BLaER1 treated with 17β-estradiol and CSF1 and Interleukin-3, amounts not matched to agents 10 nM and 100 nM (cell line): ENCODE measurements around the gene ME3.

ENCODE experiments used
- H3K27ac ChIP-seq, 11 experiments: shearing (Covaris generic); formaldehyde crosslinking; 2 replicates each; pipeline ENCODE4 v1.8.1; 2022
- H3K27me3 ChIP-seq, 11 experiments: shearing (Covaris generic); formaldehyde crosslinking; 2 replicates each; pipeline ENCODE4 v1.8.1; 2022
- H3K36me3 ChIP-seq, 11 experiments: shearing (Covaris generic); formaldehyde crosslinking; 2 replicates each; pipeline ENCODE4 v1.8.1; 2022
- H3K4me1 ChIP-seq, 10 experiments: shearing (Covaris generic); formaldehyde crosslinking; 2 replicates each; pipeline ENCODE4 v1.8.1; 2022
- H3K4me2 ChIP-seq, 11 experiments: shearing (Covaris generic); formaldehyde crosslinking; 2 replicates each; pipeline ENCODE4 v1.8.1; 2022
- H3K4me3 ChIP-seq, 10 experiments: shearing (Covaris generic); formaldehyde crosslinking; 2 replicates each; pipeline ENCODE4 v1.8.1; 2022
- H3K9ac ChIP-seq, 11 experiments: shearing (Covaris generic); formaldehyde crosslinking; 2 replicates each; pipeline ENCODE4 v1.8.1; 2022
- H3K9me3 ChIP-seq, 11 experiments: shearing (Covaris generic); formaldehyde crosslinking; replicated peaks in 1 of 11; 2 replicates each; pipeline ENCODE4 v1.8.1; 2022
- H4K20me1 ChIP-seq, 11 experiments: shearing (Covaris generic); formaldehyde crosslinking; 2 replicates each; pipeline ENCODE4 v1.8.1; 2022
- Cebpa-rat ChIP-seq, 11 experiments: shearing (Covaris generic); IDR thresholded peaks; 2 replicates each; pipeline ENCODE4 v1.8.1; 2022

ME3 gene

DNA sequence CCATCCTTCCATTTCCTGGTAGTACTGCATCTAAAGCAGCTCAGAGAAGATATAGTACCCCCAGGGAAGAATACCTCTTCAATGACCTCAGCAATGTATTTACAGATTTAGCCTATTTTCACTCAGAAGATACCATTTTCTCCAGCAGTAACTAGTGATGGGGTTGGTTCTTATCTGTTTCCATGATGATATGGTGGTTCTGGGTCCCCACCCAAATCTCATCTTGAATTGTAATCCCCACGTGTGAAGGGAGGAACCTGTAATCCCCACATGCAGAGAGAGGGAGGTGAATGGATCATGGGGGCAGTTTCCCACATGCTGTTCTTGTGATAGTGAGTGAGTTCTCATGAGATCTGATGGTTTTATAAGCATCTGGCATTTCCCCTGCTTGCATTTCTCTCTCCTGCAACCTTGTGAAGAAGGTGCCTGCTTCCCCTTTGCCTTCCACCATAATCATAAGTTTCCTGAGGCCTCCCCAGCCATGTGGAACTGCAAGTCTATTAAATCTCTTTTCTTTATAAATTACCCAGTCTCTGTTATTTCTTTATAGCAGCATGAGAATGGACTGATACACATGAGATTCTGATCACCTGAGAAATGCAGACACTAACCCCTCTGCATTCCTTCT, 158.6 kb downstream of the ME3 start:
- Histone ChIP-seq H3K4me1 (peaks cover 0 to 22% (median 3%) of the 10 kb centered on the region in 10 experiments; a peak in 7 of 20 replicates), H3K9me3 (peaks cover 10 to 19% (median 16%) of the 10 kb centered on the region in 11 experiments), H3K4me3 (no peak overlapping the region), H3K36me3 (no peaks in the 10 kb centered on the region), H3K4me2 (peak overlapping the region in 2 of 11 experiments; percentile 12 to 27; a peak in 2 of 22 replicates), H3K27me3 (no peaks in the 10 kb centered on the region), H4K20me1 (no peaks in the 10 kb centered on the region), H3K27ac (no peak overlapping the region), H3K9ac (no peak overlapping the region)
- no peak for TF ChIP-seq Cebpa-rat (IDR thresholded peaks at IDR 0.05)

DNA sequence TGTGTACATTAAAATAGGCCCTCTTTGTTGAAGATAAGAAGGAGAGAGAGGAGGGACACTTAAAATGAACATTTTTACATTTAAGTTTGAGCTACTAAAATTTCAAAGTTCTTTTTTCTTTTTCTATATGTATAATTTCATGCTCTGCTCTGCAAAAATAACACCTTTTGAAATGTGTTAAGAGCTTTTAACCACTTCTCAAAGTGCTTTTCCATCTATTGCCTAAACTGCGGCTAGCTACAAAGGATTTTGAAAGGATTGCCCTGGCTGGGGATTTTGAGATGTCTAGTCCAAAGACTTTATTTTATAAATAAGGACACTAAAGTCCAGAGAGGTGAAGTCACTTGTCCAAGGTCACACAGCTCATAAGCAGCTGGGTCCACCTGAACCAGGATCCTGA, 159.3 kb downstream of the ME3 start:
- Histone ChIP-seq H3K9ac (no peak overlapping the region), H3K4me3 (no peak overlapping the region), H3K27ac (no peak overlapping the region), H3K4me2 (no peak overlapping the region), H4K20me1 (no peaks in the 10 kb centered on the region), H3K27me3 (no peaks in the 10 kb centered on the region), H3K9me3 (peaks cover 10 to 19% (median 16%) of the 10 kb centered on the region in 11 experiments), H3K4me1 (peaks cover 0 to 22% (median 3%) of the 10 kb centered on the region in 10 experiments; a peak in 7 of 20 replicates), H3K36me3 (no peaks in the 10 kb centered on the region)
- TF ChIP-seq Cebpa-rat (IDR thresholded peaks at IDR 0.05) = no peak

GRCh38 chr11:86511086-86511551, 161.3 kb downstream of the ME3 start:
- no peak for TF ChIP-seq Cebpa-rat (IDR thresholded peaks at IDR 0.05)
- H3K27ac ChIP-seq = no peak overlapping the region
- no peak overlapping the region for H3K9ac ChIP-seq
- no peaks in the 10 kb centered on the region for H3K36me3 ChIP-seq
- H4K20me1 ChIP-seq = no peaks in the 10 kb centered on the region
- H3K4me1 ChIP-seq = peaks cover 0 to 22% (median 3%) of the 10 kb centered on the region in 10 experiments; a peak in 7 of 20 replicates
- H3K9me3 ChIP-seq = peaks cover 10 to 19% (median 16%) of the 10 kb centered on the region in 11 experiments
- H3K4me2 ChIP-seq = peak overlapping the region in 5 of 11 experiments; percentile 0 to 61 (median 46); a peak in 8 of 22 replicates
- no peaks in the 10 kb centered on the region for H3K27me3 ChIP-seq
- no peak overlapping the region for H3K4me3 ChIP-seq

DNA sequence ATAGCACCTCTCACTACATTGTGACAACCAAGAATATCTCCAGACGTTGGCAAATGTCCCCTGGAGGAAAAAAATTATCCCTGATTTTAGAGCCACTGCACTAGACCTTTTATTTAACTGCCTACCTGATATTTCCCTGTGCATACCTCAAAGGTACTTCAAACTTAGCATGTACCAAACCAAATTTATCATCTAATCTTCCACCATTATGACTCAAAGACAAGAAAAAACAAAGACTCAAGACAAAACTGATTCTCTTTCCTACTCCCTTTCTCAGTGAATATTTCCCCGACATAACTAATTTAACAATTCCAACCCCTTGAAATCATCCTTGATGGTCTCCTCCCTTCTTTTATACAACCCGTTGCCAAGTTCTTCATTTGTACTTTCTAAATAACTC, 161.7 kb downstream of the ME3 start:
- H3K9ac ChIP-seq = no peak overlapping the region
- H3K4me3 ChIP-seq = no peak overlapping the region
- no peak overlapping the region for H3K27ac ChIP-seq

GRCh38 chr11:86510097-86510496, 162.3 kb downstream of the ME3 start:
- H3K27ac ChIP-seq = no peak overlapping the region
- H3K9ac ChIP-seq = no peak overlapping the region
- no peaks in the 10 kb centered on the region for H4K20me1 ChIP-seq
- no peaks in the 10 kb centered on the region for H3K27me3 ChIP-seq
- no peak overlapping the region for H3K4me3 ChIP-seq
- no peaks in the 10 kb centered on the region for H3K36me3 ChIP-seq
- TF ChIP-seq Cebpa-rat (IDR thresholded peaks at IDR 0.05) = no peak
- H3K4me1 ChIP-seq = peaks cover 0 to 22% (median 3%) of the 10 kb centered on the region in 10 experiments; a peak in 7 of 20 replicates
- H3K9me3 ChIP-seq = peaks cover 10 to 19% (median 16%) of the 10 kb centered on the region in 11 experiments
- peak overlapping the region in 3 of 11 experiments; percentile 46 to 61 (median 50); a peak in 5 of 22 replicates for H3K4me2 ChIP-seq

More for the DNA sequence above, 161.7 kb downstream of the ME3 start:
- peak overlapping the region in 5 of 11 experiments; percentile 0 to 61 (median 46); a peak in 8 of 22 replicates for H3K4me2 ChIP-seq
- H3K27me3 ChIP-seq = no peaks in the 10 kb centered on the region
- no peaks in the 10 kb centered on the region for H3K36me3 ChIP-seq
- peaks cover 0 to 22% (median 3%) of the 10 kb centered on the region in 10 experiments; a peak in 7 of 20 replicates for H3K4me1 ChIP-seq
- H3K9me3 ChIP-seq = peaks cover 10 to 19% (median 16%) of the 10 kb centered on the region in 11 experiments
- H4K20me1 ChIP-seq = no peaks in the 10 kb centered on the region
- no peak for TF ChIP-seq Cebpa-rat (IDR thresholded peaks at IDR 0.05)

DNA sequence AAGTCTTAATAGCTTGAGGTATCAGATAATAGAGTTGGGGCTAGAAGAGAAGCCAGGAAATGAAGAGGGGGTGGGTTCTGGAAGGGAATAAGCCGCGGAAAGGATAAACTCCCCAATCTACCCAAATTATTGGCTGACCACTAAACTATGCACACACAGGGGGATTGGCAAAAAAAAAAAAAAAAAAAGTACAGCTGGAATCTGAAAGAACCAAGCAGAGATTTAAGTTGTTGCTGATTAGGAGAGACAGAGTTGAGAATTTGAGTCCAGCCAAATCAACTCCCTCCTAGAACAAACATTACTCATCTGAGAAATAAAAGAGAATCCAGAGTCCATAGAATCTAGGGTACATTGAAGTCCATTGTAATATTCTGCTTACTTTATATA, 162.8 kb downstream of the ME3 start:
- H3K36me3 ChIP-seq = no peaks in the 10 kb centered on the region
- H3K9ac ChIP-seq = no peak overlapping the region
- H3K27me3 ChIP-seq = no peaks in the 10 kb centered on the region
- no peak overlapping the region for H3K27ac ChIP-seq
- H4K20me1 ChIP-seq = no peaks in the 10 kb centered on the region
- no peak overlapping the region for H3K4me3 ChIP-seq
- peaks cover 0 to 22% (median 3%) of the 10 kb centered on the region in 10 experiments; a peak in 7 of 20 replicates for H3K4me1 ChIP-seq
- H3K4me2 ChIP-seq = no peak overlapping the region
- TF ChIP-seq Cebpa-rat (IDR thresholded peaks at IDR 0.05) = no peak
- peaks cover 10 to 19% (median 16%) of the 10 kb centered on the region in 11 experiments for H3K9me3 ChIP-seq

- peaks cover 0 to 20% (median 3%) of the 10 kb centered on the region in 10 experiments; a peak in 7 of 20 replicates for H3K4me1 ChIP-seq
- H3K9ac ChIP-seq = no peak overlapping the region
- no peak overlapping the region for H3K4me2 ChIP-seq
Measured at GRCh38 chr11:86508604-86509587, 163.5 kb downstream of the ME3 start.

DNA sequence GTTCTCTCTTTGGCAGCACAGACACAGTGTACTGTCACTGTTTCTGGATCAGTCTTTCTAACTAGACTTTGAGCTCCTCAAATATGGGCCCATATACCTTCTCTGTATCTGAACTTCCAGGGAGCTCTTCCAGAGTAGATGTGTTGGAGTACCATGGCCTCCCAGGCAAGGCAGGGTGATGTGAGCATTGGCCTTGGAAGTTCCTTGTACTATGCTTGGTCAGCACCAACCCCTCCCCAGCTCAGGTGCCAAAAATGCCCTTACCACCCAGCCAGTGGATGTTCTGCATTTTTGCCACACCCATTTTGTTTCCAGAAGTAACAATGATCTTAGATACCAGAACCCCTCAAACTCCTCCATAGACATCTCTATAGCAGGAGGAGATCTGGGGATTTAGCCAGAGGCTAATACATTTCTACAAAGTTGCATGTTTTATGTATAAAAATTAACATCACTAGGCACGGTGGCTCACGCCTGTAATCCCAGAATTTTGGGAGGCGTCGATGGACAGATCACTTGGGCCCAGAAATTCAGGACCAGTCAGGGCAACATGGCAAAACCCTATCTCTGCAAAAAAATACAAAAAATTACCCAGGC, 165.1 kb downstream of the ME3 start:
- no peaks in the 10 kb centered on the region for H4K20me1 ChIP-seq
- peaks cover 0 to 33% (median 3%) of the 10 kb centered on the region in 10 experiments; a peak in 7 of 20 replicates for H3K4me1 ChIP-seq
- H3K4me3 ChIP-seq = no peak overlapping the region
- H3K27me3 ChIP-seq = no peaks in the 10 kb centered on the region
- no peak for TF ChIP-seq Cebpa-rat (IDR thresholded peaks at IDR 0.05)
- H3K9ac ChIP-seq = no peak overlapping the region
- H3K36me3 ChIP-seq = no peaks in the 10 kb centered on the region
- no peak overlapping the region for H3K27ac ChIP-seq
- H3K9me3 ChIP-seq = peaks cover 10 to 17% (median 12%) of the 10 kb centered on the region in 11 experiments
- no peak overlapping the region for H3K4me2 ChIP-seq

More at GRCh38 chr11:86508604-86509587, 163.5 kb downstream of the ME3 start:
- Histone ChIP-seq H3K4me3 (no peak overlapping the region), H4K20me1 (no peaks in the 10 kb centered on the region), H3K27ac (no peak overlapping the region), H3K9me3 (peaks cover 10 to 19% (median 16%) of the 10 kb centered on the region in 11 experiments), H3K27me3 (no peaks in the 10 kb centered on the region), H3K36me3 (no peaks in the 10 kb centered on the region)
- TF ChIP-seq Cebpa-rat (IDR thresholded peaks at IDR 0.05) = no peak
